ENCODE data around the gene SERPINA3.

DNA sequence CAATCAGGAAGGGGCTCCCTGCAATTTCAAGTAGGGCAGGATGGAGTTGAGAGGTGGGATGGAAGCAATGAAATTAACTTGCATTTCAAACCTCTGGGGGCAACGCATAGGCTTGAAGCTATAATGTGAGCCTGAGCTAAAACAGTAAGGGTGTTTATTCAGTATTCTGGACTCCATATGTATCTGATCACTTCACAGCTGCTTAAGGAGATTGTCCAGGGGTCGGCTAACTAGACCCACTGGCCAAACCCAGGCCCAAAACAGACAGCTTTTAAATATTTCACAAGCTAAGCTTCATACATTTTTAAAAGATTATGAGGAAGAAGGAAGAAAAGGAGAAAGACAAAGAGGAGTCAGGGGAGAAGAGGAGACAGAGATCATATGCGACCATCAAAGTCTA, 6.8 kb upstream of the SERPINA3 start:
- TF ChIP-seq, protein P1, sequence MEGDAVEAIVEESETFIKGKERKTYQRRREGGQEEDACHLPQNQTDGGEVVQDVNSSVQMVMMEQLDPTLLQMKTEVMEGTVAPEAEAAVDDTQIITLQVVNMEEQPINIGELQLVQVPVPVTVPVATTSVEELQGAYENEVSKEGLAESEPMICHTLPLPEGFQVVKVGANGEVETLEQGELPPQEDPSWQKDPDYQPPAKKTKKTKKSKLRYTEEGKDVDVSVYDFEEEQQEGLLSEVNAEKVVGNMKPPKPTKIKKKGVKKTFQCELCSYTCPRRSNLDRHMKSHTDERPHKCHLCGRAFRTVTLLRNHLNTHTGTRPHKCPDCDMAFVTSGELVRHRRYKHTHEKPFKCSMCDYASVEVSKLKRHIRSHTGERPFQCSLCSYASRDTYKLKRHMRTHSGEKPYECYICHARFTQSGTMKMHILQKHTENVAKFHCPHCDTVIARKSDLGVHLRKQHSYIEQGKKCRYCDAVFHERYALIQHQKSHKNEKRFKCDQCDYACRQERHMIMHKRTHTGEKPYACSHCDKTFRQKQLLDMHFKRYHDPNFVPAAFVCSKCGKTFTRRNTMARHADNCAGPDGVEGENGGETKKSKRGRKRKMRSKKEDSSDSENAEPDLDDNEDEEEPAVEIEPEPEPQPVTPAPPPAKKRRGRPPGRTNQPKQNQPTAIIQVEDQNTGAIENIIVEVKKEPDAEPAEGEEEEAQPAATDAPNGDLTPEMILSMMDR (conservative IDR thresholded peaks at IDR 0.05) = no peak
- no peak for TF ChIP-seq EZH2 (IDR thresholded peaks at IDR 0.05; ENCODE audit: low read depth)
